GM21825 (cell line): ENCODE data around the gene TRUB1.

Source experiments
- ATAC-seq: cut with Tn5 transposase; IDR thresholded peaks from one replicate; pipeline ENCODE4 v1.9.1; 2021; ENCODE audit warnings: mild to moderate bottlenecking, moderate library complexity; ENCODE audit not compliant: unreplicated experiment

The TRUB1 gene

DNA sequence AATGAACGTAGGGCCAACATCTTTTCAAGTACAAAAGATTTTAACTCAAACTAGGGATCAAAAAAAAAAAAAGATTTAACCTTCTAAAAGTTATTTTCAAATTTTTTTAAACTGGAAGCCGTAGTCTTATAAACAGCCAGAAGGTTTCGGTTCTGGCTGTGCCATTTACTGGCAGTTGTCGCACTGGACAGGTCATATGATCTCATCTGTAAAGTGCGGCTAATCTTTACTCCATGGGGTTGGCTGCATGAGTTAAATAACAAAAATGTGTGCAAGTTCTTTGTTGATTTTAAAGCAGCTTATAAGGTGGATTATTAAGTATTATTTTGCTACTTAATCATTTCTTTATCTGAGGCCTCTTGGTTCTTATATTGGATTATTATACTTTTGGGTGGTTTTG is 36.6 kb downstream of the TRUB1 start:
- no peak for ATAC-seq

DNA sequence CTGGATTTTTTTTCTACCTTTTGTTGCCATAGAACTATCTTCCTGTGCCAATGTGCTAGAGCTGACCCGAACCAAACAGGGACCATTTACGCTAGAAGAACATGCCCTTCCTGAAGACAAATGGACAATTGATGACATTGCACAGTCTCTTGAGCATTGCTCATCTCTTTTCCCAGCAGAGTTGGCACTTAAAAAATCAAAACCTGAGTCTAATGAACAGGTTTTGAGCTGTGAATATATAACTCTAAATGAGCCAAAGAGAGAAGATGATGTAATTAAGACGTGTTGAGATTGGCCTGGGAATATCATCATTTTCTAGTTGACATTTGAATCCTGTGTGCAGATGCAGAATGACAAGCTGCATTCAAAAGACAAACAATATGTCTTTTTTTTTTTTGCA is 37.1 kb downstream of the TRUB1 start:
- ATAC-seq = no peak

GRCh38 chr10:114982989-114983388 is 45.0 kb downstream of the TRUB1 start:
- no peak for ATAC-seq

DNA sequence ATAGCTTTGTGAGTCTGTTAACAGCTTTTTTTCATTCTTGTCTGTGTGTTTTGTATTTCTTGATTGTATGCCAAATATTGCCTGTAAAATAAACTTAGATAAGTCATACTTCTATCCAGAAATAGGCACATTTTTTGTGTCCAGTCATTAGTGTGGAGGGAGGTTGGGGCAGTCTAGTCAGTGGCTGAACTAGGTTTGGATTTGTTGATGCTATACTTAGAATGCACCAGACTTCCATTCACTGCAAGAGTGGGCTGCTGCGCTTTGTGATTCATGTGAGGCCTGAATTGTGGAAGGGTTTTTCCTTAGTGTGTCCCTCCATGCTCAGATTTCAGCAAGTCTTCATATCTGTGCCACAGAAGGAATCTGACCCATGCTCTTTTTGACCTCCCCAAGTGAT is 50.0 kb downstream of the TRUB1 start:
- ATAC-seq = no peak

- ATAC-seq = no peak
Observed at GRCh38 chr10:114990586-114990985, 52.6 kb downstream of the TRUB1 start.

GRCh38 chr10:114990991-114991390 is 53.0 kb downstream of the TRUB1 start:
- ATAC-seq = no peak

DNA sequence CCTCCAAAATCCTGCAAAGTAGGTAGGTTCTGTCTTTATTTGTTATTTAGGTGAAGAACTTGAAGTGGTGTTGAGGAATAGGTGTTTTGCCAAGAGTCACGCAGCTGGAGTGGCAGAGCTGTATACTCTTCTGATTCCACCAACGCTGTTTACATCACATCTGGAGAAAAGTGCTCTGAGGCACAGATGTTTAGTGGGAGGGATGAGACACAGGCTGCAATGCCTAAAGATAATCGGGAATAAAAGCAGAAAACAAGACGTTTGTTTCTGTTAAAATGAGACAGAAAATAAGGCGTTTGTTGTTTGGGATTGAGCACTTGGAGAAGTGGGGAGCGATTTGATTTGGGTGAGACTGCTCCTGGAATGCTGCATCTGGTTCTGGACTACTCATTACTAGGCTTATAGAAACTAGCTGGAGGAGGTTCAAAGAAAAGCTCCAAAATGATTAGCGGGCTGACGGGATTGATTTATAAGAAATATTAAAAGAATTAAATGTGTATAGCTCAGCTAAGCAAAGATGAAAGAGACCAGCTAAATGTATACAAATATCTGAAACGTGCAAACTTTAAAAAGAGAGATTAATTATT is 54.3 kb downstream of the TRUB1 start:
- ATAC-seq = no peak

GRCh38 chr10:114995468-114996247 is 57.7 kb downstream of the TRUB1 start:
- no peak for ATAC-seq

DNA sequence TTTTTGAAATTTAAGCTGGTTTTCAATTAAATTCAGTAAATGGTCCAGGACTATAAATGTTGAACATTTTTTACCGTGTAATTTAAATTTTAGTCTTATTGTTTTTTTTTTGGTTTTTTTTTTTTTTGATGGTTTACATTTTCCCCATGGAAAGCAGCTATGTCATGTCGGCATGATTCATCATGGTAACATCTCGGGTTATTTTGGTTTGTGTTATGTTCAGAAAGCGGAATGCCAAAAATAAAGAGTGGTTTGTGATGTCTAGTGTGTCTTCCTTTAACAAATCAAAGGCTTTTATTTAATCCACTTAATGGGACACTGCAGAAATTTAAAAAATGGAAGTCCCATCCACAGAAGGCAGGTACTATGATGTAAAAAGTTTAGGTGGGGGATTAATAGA is 58.5 kb downstream of the TRUB1 start:
- ATAC-seq = no peak

- ATAC-seq = no peak
Observed at GRCh38 chr10:114998993-114999392, 61.0 kb downstream of the TRUB1 start.

GRCh38 chr10:115001506-115002381 is 63.7 kb downstream of the TRUB1 start:
- peak; percentile 85 for ATAC-seq

GRCh38 chr10:115003396-115003795 is 65.4 kb downstream of the TRUB1 start:
- no peak for ATAC-seq

DNA sequence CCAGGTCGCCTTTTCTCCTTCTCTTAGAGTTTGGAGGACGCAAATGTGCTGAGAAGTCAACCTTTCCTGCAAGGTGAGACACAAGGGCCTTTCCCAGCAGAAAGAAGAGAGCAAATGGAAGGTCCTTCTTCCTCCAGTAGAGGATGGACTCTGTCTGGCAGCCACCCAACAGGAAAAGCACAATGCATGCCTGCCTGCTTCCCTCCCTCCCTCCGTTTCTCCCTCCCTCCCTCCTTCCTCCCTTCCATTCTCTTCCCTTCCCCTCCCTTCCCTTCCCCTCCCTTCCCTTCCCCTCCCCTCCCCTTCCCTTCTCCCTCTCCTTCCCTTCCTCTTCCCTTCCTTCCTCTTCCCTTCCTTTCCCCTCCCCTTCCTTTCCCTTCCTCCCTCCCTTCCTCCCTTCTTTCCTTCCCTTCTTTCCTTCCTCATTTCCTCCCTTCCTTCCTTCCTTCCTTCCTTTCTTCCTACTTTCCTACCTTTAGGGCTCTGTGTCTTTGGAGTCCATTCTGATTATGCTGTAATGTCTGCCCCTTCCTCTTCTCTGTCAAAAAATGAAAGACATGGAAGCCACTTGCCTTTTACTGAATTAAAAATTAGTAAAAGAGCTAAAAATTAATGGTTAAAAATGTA is 66.4 kb downstream of the TRUB1 start:
- no peak for ATAC-seq

DNA sequence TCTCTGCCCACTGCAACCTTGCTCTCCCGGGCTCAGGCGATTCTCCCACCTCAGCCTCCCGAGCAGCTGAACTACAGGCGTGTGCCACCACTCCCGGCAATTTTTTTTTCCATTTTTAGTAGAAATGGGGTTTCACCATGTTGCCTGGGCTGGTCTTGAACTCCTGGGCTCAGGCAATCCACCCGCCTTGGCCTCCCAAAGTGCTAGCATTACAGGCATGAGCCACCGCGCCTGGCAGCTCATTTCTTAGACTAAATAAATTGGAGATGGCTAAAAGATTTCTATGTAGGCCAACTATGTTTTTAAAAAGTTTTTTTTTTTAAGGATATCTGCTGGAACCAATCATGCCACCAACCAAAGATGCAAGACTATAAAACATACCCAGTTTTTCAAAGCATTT is 67.8 kb downstream of the TRUB1 start:
- no peak for ATAC-seq

DNA sequence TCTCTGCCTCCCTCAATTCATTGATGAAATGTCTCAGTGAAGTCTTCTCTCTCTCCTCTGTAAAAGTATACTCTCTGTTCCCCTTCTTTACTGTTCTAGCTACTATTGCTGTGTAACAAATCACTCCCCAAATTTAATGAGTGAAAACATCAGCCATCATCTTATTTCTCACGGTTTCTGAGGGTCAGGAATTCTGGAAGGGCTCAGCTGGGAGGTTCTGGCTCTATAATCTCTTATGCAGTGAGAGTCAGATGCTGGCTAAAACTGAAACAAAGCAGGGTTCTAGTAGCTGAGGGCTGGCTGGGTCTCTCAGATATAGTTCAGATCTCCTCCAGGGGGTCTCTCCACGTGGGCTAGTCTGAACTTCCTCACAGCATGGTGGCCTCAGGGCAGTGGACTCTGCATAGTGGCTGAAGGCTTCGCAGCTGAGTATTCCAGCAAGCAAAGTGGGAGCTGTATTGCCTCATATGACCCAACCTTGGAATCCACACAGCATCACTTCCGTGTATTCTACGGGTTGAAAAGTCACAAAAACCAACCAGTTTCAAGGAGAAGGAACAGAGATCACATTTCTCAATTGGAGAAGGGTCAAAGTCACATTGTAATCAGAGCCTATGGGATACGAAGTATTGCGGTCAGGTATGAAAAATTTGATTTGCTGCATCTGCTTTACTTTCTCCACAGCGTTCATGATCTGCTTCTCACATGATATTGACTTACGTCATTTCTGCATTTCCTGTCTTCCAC is 80.4 kb downstream of the TRUB1 start:
- no peak for ATAC-seq

GRCh38 chr10:115020449-115020848 is 82.5 kb downstream of the TRUB1 start:
- ATAC-seq = no peak

GRCh38 chr10:115022733-115023132 is 84.7 kb downstream of the TRUB1 start:
- ATAC-seq = no peak

- ATAC-seq = no peak
Observed at GRCh38 chr10:115023715-115024114, 85.7 kb downstream of the TRUB1 start.

GRCh38 chr10:115024371-115024770 is 86.4 kb downstream of the TRUB1 start:
- no peak for ATAC-seq

DNA sequence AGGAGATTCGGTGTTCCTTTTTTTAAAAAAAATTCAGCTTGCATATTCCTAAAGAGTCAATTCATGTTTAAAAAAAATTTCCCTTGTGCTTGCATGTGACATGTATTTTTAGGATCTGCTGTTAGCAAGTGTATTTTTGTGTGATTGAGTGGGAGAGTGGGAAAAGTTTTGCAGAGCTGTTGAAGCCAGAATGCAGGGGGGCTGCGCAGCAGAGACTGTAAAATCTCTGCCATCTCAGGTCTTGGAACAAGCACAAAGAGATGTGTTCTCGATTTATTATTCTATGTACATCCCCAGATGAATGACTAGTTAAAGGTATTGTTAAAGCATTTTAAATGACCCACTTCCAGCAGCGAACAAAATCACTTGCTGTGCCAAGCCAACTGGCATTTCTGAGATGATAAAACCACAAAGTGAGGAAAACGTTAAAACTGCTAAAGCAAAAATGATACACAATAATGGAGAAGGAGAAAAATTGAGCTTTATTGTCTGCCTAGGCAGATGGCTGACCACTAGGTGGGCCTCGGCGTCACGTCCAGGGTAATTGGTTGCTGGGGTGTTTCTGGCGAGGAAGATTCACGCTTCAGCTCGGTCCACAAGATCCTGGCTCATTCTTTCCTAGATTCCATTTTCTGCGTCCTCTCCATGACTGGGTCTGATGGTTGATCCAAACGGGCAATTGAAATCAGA is 88.2 kb downstream of the TRUB1 start:
- no peak for ATAC-seq
